Uterus (tissue), 4 donors: ENCODE data around the gene S1PR1. TPM values are rescaled to one million over a fixed set of nuclear protein-coding genes. Genes with fewer than 3 reads are reported as not detected.
"Not testable (repeated sequence)": the region's sequence is repeated elsewhere in the genome, so short reads cannot be mapped to it uniquely, and the experiment has no call there.

Experiments used
- DNase-seq, 2 donors: peaks; one replicate each; pipeline ENCODE4 v3.0.0-alpha.2; 2019 to 2020
- H3K27ac ChIP-seq, 2 donors: fragments of 200-600 bp; sonication (generic); 1 replicate in 1 of 2; 2 replicates in 1 of 2; pipeline ENCODE4 v1.5.1; 2016 to 2018
- H3K27me3 ChIP-seq, 2 donors: fragments of 200-600 bp; sonication (generic); one replicate each; pipeline ENCODE4 v1.5.1; 2018 to 2019; ENCODE audit warnings: control low read depth in 1 of 2
- H3K36me3 ChIP-seq, 2 donors: fragments of 200-600 bp; sonication (generic); one replicate each; pipeline ENCODE4 v1.5.1; 2019; ENCODE audit warnings: control low read depth in 1 of 2
- H3K4me1 ChIP-seq, 2 donors: fragments of 200-600 bp; sonication (generic); one replicate each; pipeline ENCODE4 v1.5.1; 2018 to 2019; ENCODE audit warnings: control low read depth in 1 of 2
- H3K4me3 ChIP-seq, 2 donors: fragments of 200-600 bp; sonication (generic); 1 replicate in 1 of 2; 2 replicates in 1 of 2; pipeline ENCODE4 v1.5.1; 2018 to 2019; ENCODE audit warnings: mild to moderate bottlenecking in 1 of 2
- H3K9me3 ChIP-seq, 2 donors: fragments of 200-600 bp; sonication (generic); one replicate each; pipeline ENCODE4 v1.5.1; 2019; ENCODE audit warnings: control low read depth in 1 of 2
- CTCF ChIP-seq, 4 experiments: fragments of 200-600 bp in 2 of 4; fragments of 450-650 bp in 2 of 4; sonication (generic) in 2 of 4; IDR thresholded peaks; one replicate each; pipeline ENCODE4 v1.5.1; 2016 to 2019; ENCODE audit warnings: antibody characterized with exemption in 4 of 4, mild to moderate bottlenecking in 2 of 4, moderate library complexity in 1 of 4
- POLR2A ChIP-seq, 2 donors: fragments of 450-650 bp; IDR thresholded peaks; one replicate each; pipeline ENCODE4 v1.6.1; 2016; ENCODE audit warnings: antibody characterized with exemption in 2 of 2, mild to moderate bottlenecking in 1 of 2, moderate library complexity in 1 of 2
- intact Hi-C: fragments of 100-400 bp; cut with DNase I; formaldehyde crosslinking; loops from one replicate; pipeline ENCODE4 v1.15.1; 2023; ENCODE audit warnings: low total_unique reads
- total RNA-seq, 4 donors: library from RNA; depleted of rRNA in 3 of 4; stranded (reverse); fragments of >200 nt in 3 of 4; gene quantifications; one replicate each; pipeline versions ENCODE4 v1.1.0 to v1.2.4, GENCODE V29; 2014 to 2023
- donor health status: DM: yes; HTN: yes; CAD: no.

S1PR1 gene
- total RNA-seq, 4 donors from 2014 or later, result 25.6 to 97.9 (median 64.2) TPM

- Histone ChIP-seq H3K9me3 (no peaks in the 10 kb centered on the region), H3K4me1 (no peaks in the 10 kb centered on the region), H3K27me3 (no peaks in the 10 kb centered on the region), H3K4me3 (no peak overlapping the region), H3K36me3 (no peaks in the 10 kb centered on the region), H3K27ac (no peak overlapping the region)
- no peak for DNase-seq
- intact Hi-C loops, result no loop called here
- TF ChIP-seq CTCF (IDR thresholded peaks at IDR 0.05) (no peak), POLR2A (IDR thresholded peaks at IDR 0.05) (no peak)
These were observed 37.2 kb upstream of the S1PR1 start for GRCh38 chr1:101199637-101199982.

GRCh38 chr1:101200513-101200912 is 36.3 kb upstream of the S1PR1 start:
- no peaks in the 10 kb centered on the region for H3K36me3 ChIP-seq
- no peaks in the 10 kb centered on the region for H3K9me3 ChIP-seq
- no peak overlapping the region for H3K4me3 ChIP-seq
- H3K27ac ChIP-seq, result no peak overlapping the region
- H3K4me1 ChIP-seq, result no peaks in the 10 kb centered on the region
- intact Hi-C loops, result no loop called here
- no peak for DNase-seq
- no peak for TF ChIP-seq CTCF (IDR thresholded peaks at IDR 0.05)
- TF ChIP-seq POLR2A (IDR thresholded peaks at IDR 0.05), result no peak
- H3K27me3 ChIP-seq, result no peaks in the 10 kb centered on the region

GRCh38 chr1:101203820-101204540 is 32.8 kb upstream of the S1PR1 start:
- DNase-seq, result no peak
- intact Hi-C loops, result no loop called here
- Histone ChIP-seq H3K4me3 (no peak overlapping the region), H3K9me3 (no peaks in the 10 kb centered on the region), H3K36me3 (no peaks in the 10 kb centered on the region), H3K27ac (no peak overlapping the region), H3K4me1 (no peaks in the 10 kb centered on the region), H3K27me3 (no peaks in the 10 kb centered on the region)
- TF ChIP-seq POLR2A (IDR thresholded peaks at IDR 0.05) (no peak), CTCF (IDR thresholded peaks at IDR 0.05) (no peak)

GRCh38 chr1:101205457-101205856 is 31.4 kb upstream of the S1PR1 start:
- intact Hi-C loops, result no loop called here
- Histone ChIP-seq H3K4me3 (no peak overlapping the region), H3K36me3 (no peaks in the 10 kb centered on the region), H3K27me3 (no peaks in the 10 kb centered on the region), H3K4me1 (no peaks in the 10 kb centered on the region), H3K9me3 (no peaks in the 10 kb centered on the region), H3K27ac (no peak overlapping the region)
- TF ChIP-seq CTCF (IDR thresholded peaks at IDR 0.05) (no peak), POLR2A (IDR thresholded peaks at IDR 0.05) (no peak)
- DNase-seq, result no peak

GRCh38 chr1:101206139-101206538 is 30.7 kb upstream of the S1PR1 start:
- H3K27ac ChIP-seq, H3K27me3 ChIP-seq, DNase-seq, intact Hi-C loops, H3K36me3 ChIP-seq, H3K4me1 ChIP-seq, H3K9me3 ChIP-seq, H3K4me3 ChIP-seq: not testable (repeated sequence)

GRCh38 chr1:101207271-101207670 is 29.5 kb upstream of the S1PR1 start:
- H3K9me3 ChIP-seq, H3K36me3 ChIP-seq, H3K4me1 ChIP-seq, H3K27ac ChIP-seq, H3K4me3 ChIP-seq, intact Hi-C loops, DNase-seq, H3K27me3 ChIP-seq: not testable (repeated sequence)
